ENCODE results near the gene MTCL1. TPM values are rescaled to one million over a fixed set of nuclear protein-coding genes. Genes with fewer than 3 reads are reported as not detected.
A peak's percentile ranks its signal among the peaks of the same experiment; 100 is the strongest.

MTCL1 gene
- total RNA-seq, 1 donor from 2014 or later, result 10.0 TPM

DNA sequence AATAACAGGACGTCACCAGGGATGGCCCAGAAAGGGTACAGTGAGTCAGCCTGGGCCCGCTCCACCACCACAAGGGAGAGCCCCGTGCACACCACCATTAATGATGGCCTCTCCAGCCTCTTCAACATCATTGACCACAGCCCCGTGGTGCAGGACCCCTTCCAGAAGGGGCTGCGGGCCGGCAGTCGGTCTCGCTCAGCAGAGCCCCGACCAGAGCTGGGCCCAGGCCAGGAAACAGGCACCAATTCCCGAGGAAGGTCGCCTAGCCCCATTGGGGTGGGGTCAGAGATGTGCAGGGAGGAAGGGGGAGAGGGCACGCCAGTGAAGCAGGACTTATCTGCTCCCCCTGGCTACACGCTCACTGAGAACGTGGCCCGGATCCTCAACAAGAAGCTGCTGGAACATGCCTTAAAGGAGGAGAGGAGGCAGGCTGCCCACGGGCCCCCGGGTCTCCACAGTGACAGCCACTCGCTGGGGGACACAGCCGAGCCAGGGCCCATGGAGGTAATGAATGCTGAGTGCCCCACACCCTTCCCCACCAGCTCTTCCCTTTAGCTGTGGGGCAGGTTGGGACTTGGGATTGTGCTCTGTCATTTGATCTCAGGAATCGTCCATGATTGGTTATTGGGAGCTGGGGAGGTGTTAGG lies 120.5 kb downstream of the MTCL1 start:
- FAIRE-seq (no peak), DNase-seq (ENCODE audit: low read depth) (peak; percentile 29)
- H3K4me3 ChIP-seq (ENCODE audit: low read depth, low read length), result no peak overlapping the region
- TF ChIP-seq, protein P1, sequence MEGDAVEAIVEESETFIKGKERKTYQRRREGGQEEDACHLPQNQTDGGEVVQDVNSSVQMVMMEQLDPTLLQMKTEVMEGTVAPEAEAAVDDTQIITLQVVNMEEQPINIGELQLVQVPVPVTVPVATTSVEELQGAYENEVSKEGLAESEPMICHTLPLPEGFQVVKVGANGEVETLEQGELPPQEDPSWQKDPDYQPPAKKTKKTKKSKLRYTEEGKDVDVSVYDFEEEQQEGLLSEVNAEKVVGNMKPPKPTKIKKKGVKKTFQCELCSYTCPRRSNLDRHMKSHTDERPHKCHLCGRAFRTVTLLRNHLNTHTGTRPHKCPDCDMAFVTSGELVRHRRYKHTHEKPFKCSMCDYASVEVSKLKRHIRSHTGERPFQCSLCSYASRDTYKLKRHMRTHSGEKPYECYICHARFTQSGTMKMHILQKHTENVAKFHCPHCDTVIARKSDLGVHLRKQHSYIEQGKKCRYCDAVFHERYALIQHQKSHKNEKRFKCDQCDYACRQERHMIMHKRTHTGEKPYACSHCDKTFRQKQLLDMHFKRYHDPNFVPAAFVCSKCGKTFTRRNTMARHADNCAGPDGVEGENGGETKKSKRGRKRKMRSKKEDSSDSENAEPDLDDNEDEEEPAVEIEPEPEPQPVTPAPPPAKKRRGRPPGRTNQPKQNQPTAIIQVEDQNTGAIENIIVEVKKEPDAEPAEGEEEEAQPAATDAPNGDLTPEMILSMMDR (IDR thresholded peaks at IDR 0.05; ENCODE audit: insufficient read depth, low read length, severe bottlenecking), result no peak
- peaks cover 9% of the 10 kb centered on the region for H3K36me3 ChIP-seq (ENCODE audit: control insufficient read depth, insufficient read depth, low read length)
- no peaks in the 10 kb centered on the region for H3K27me3 ChIP-seq (ENCODE audit: control insufficient read depth, insufficient read depth, low read length)

DNA sequence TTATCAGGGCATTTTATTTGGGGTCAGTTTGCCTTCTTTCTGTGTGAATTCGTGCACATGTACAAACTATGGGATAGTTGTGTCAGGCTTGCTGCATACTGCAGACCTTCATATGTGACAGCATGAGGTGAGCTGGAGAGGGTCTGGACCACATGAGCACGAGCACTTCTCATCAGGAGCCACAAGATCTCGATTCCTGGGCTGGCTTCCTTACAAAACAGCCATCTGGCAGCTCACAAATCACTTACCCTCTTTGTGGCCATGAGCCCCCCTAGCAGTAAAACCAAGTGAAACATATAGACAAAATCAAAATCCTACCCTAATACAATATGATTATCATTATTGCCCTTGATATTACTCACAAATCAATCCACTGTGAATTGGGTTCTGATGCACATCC lies 121.2 kb downstream of the MTCL1 start:
- Histone ChIP-seq H3K27me3 (ENCODE audit: control insufficient read depth, insufficient read depth, low read length) (no peaks in the 10 kb centered on the region), H3K36me3 (ENCODE audit: control insufficient read depth, insufficient read depth, low read length) (peaks cover 9% of the 10 kb centered on the region), H3K4me3 (ENCODE audit: low read depth, low read length) (no peak overlapping the region)
- DNase-seq (ENCODE audit: low read depth), result no peak
- TF ChIP-seq, protein P1 (IDR thresholded peaks at IDR 0.05; ENCODE audit: insufficient read depth, low read length, severe bottlenecking), result no peak
- no peak for FAIRE-seq

DNA sequence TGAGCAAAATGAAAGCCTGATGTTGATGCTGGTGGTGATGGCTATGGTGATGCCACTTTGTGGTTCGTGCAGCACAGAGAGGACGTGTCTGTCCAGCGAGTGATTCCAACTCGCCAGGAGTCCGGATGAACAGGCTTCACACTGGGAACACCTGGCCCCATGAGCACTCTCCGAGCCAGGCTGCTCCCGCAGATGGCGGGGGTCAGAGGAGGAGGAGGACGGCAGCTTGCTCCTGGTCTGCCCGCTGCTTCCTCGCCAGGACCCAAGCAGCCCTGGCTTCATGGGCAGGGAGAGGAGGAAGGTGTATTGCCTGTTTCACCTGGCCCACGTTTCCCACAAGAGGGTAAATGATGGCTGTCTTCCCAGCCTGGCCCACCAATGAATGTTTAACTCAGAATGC lies 121.6 kb downstream of the MTCL1 start:
- H3K4me3 ChIP-seq (ENCODE audit: low read depth, low read length), result no peak overlapping the region
- H3K27me3 ChIP-seq (ENCODE audit: control insufficient read depth, insufficient read depth, low read length), result no peaks in the 10 kb centered on the region
- DNase-seq (ENCODE audit: low read depth), result no peak
- TF ChIP-seq, protein P1 (IDR thresholded peaks at IDR 0.05; ENCODE audit: insufficient read depth, low read length, severe bottlenecking), result no peak
- peak; percentile 7 for FAIRE-seq
- peaks cover 9% of the 10 kb centered on the region for H3K36me3 ChIP-seq (ENCODE audit: control insufficient read depth, insufficient read depth, low read length)

- Histone ChIP-seq H3K4me3 (ENCODE audit: low read depth, low read length) (no peak overlapping the region), H3K27me3 (ENCODE audit: control insufficient read depth, insufficient read depth, low read length) (no peaks in the 10 kb centered on the region), H3K36me3 (ENCODE audit: control insufficient read depth, insufficient read depth, low read length) (peaks cover 9% of the 10 kb centered on the region)
- DNase-seq (ENCODE audit: low read depth), result no peak
- FAIRE-seq, result no peak
- TF ChIP-seq, protein P1 (IDR thresholded peaks at IDR 0.05; ENCODE audit: insufficient read depth, low read length, severe bottlenecking), result no peak
Observed at GRCh38 chr18:8828300-8828699, 122.9 kb downstream of the MTCL1 start.

DNA sequence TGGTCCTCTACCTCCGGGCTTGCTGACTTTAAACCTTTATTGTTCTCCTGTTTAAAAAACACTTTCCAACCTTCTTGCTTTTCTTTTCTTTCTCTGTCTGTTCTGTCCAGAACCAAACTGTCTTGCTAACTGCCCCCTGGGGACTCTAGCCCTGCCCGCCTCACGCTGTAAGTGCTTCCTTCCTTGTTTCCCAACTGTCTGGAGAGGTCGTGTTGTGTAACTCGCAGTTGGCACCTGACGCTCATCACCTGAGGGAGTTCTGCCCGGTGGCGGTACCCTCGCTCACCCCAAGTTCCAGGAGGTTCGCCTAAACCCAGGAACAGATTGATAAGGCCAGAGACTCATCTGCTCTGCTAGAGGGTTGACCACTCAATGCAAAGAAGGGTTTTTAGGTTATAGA lies 123.4 kb downstream of the MTCL1 start:
- no peak for DNase-seq (ENCODE audit: low read depth)
- Histone ChIP-seq H3K27me3 (ENCODE audit: control insufficient read depth, insufficient read depth, low read length) (no peaks in the 10 kb centered on the region), H3K36me3 (ENCODE audit: control insufficient read depth, insufficient read depth, low read length) (peaks cover 8% of the 10 kb centered on the region), H3K4me3 (ENCODE audit: low read depth, low read length) (no peak overlapping the region)
- no peak for FAIRE-seq
- TF ChIP-seq, protein P1 (IDR thresholded peaks at IDR 0.05; ENCODE audit: insufficient read depth, low read length, severe bottlenecking), result no peak

Measured in bronchial epithelial cell (primary cell).